Inflammatory macrophage treated with lipopolysaccharide for 1 hour (primary cell): ENCODE data around the gene SPNS2.

ENCODE experiments used
- DNase-seq, 2 donors: peaks; one replicate each; pipeline ENCODE4 v3.0.0-alpha.2; 2020 to 2022

The SPNS2 gene

DNA sequence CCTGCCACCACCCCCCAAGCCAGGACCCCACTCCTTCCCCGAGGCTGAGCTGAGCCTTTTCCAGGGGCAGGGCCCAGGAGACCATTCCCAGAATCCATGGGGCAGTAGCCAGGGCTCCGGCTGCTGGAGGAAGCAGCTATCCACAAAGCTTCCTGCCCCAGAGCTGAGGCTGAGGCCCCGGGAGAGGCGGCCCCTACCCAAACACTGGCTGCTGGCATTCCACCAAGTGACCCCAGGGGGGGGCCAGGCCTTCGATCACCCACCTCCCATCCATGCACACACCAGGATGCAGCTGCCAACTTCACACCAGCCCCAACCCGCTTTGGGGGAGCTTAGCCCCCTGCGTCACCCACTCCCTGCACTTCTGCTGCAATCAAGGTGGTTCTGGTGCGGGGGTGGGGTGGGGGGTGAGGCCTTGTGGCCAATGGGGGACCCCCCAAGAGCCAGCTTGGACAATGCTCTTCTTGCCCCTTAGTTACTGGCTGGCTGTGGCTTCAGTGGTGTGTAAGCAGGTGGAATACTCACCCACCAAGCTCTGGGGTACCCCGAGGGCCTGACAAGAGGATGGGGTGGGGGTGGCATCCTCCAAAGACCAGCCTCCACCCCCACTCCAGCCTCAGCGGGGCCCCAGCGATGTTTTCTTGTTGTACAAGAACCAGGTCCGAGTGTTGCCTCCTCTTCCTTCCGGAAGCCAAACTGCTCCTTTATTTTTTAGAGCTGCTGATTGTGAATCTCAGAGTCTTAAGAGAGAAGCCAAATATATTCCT lies 39.7 kb downstream of the SPNS2 start:
- DNase-seq = no peak

DNA sequence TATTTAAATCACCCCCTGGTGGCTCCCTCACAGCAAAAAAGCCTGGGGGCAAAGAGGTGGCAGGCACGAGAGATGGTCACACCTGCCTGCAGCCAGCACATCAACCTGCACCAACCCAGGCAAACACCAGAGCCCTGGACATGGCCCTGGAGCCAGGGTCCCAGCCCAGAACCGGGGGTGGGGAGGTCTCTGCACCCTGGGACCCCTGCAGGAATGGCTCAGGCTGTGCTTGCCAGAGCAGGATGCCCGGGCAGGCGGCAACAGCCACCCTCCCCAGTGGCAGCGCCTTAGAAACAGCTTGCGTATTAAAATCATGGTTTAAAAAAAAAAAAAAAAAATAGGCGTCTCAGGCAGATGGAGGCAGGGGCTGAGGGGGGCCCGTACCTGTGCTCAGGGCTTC lies 40.3 kb downstream of the SPNS2 start:
- no peak for DNase-seq

DNA sequence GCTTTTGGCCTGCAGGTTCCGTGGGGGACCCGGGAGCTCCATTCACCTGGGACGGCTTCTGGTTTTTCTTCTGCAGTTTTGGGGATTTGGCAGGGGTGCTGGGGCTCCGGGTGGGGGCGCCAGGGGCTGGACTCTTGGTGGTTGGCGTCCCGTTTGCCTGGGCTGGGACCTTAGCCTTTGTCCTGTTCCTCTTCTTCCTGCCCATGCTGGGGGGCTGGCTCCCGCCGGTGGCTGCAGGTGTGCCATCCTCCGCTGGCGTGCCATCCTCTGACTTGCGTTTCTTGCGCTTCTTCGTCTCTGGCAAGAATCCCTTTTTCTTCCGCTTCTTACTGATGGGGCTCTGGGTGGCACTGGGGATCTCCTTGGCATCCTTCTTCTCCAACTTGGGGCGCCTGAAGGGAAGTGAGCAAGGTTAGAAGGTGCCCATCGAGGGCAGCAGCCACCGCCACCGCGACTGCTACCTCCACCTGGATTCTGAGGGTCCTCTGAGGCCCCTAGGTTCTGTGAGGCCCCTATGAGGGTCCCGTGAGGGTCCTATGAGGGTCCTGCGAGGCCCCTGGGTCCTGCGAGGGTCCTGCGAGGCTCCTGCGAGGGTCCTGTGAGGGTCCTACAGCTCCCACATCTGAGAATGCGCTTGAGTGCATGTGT lies 41.0 kb downstream of the SPNS2 start:
- DNase-seq = no peak

DNA sequence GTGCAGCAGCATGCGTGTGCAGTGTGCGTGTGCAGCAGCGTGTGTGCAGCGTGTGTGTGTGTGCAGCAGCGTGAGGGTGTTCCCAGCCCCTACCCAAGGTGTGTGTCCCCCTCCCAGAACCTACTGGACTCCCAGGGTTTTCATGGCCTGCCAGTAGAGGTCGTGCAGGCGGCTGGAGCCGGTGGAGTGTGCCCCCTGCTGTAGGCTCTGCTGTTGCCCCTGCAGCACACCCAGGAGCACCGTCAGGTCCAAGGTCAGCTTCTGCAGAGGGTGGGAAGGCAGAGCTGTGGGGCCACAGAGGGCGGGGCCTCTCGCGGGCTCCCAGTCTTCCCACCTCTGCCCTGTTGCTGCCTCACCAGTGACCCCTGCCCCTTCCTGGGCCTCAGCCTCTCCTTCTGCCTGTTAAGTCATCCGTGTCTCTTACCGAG lies 41.6 kb downstream of the SPNS2 start:
- DNase-seq = no peak

- DNase-seq = no peak
Observed at GRCh38 chr17:4540687-4541327, 42.1 kb downstream of the SPNS2 start.

DNA sequence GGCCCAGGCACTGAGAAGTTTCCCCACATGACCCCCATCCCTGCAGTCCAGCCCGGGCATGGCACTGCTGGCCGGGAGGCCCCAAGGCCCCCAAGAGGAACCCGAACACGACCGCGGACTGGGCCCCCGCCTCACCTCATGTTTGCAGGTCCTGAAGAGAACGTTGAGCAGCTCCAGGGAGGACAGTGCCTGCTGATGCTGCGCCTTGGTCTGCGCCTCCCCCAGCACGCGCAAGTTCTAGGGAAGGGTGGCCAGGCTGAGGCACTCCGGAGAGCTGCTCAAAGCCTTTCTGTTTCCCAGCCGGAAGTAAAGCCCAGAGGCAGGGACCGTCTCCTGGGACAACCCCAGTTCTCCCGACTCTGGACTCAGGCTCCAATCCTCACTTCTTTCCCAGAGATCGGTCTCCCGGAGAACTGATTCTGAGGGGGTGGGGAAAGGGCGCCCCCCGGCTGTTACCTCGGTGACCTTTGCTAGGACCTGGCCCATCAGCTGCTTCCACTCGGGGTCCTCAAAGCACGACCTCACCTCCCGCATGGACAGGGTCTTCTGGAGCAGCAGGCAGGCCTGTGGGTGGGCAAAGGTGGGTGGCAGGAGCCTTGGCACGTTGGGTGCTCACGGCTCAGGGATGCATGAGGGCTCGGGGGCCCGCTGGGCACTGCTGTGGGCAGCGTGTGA lies 42.8 kb downstream of the SPNS2 start:
- no peak for DNase-seq

DNA sequence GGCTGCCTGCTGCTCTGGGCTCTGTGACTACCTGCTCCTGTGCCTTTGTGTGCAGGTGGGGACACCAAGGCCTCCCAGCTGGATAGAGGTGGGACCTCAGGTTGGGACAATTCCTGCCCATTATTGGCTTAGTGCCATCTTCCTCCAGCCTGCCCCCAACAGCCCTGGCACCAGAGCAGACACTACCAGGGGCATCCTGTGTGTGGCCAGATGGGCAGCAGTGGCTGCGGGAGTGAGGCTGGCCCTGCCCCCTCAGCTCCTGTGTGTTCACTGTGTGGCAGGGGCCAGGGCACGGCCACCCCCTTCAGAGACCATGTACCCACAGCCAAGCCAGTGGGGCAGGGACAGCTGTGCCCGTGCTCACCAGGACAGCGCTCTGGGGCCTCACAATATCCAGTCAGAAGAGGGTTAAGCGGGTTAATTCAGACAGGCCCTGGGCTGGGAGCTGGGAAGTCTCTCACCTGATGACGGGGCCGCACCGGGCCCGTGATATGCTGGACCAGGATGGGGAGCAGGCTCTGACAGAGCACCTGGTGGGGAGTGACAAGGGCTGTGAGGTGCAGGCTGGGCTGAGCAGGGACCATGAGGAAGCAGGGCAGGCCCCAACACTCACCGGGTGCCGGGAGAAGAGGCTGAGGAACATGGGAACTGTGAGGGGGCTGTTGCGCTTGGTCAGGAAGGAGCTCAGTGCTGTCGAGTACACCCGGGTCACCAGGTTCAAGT lies 43.5 kb downstream of the SPNS2 start:
- DNase-seq = no peak

DNA sequence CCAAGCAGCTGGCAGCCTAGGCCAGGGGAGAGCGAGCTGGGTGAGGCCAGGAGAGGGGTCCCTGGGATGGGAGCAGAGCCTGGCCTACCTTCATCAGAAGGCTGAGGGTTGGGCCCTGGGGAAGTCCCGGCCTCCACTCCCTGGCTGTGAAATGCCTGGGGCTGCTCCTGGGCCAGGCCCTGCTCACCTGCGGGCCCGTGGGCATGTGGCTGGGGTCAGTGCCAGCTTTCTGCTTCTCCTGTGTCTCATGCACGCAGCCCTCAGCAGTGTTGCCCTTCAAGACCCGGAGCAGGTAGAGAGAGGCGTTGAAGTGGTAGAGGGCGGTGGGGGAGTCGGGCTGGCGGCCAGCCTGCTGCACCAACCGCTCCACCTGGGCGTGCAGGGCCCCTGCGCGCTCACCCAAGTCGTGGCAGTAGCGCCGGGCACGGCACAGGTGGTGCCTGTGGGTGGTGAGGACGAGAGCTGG lies 44.1 kb downstream of the SPNS2 start:
- no peak for DNase-seq

DNA sequence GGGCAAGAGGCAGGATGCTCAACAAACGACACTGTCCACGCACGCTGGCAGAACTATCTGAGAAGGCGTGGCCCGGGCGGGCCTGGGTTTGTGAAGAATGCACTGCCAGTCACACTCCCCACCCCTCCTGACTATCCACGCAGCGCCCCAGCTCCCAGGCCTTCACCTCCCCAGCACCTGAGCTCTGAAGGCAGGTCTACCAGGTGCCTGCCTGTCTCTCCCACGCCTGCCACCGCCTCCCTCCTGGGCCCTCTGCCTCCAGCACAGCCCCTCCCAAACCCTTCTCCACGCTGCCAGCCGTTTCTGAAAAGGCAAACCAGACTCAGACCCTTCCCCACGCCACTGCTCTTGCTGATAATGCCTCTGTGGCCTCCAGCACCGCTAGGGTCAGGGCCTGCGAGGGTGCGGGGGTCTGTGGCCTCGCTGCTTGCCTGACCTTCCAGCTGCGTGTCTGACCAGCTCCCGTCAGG lies 44.9 kb downstream of the SPNS2 start:
- DNase-seq = no peak

DNA sequence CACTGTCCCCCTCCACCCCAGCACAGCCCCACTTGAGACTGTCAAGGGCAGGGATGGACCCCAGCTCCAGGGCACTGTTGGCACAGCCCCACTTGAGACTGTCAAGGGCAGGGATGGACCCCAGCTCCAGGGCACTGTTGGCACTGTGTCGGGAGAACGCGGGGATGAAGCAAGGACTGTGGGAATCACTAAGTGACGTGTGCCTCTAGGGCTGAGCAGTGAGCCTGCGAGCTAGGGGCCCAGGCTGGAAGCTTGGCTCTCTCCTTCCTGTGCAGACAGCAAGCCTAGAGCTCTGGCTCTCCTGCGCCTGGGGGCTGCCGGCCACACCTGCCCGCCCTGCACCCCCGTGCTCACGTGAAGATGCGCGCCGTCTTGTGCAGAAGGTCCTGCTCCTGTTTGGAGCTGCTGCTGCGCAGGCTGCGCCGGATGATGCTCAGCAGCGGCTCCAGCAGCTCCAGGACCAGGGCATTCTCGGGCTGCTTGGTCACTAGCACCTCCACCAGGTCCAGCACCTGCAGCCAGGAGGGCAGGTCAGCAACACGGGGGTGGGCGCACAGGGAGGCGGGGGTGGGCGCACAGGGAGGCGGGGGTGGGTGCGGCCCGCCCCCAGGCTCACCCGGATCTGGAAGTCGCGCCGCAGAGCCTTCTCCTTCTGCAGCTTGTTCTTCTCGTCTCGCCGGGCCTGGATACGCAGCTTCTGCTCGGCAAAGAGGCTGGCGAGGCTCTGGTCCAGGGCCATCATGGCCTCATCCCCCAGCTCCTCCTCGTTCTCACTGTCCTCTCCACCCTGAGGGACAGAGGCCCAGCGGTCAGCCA lies 45.7 kb downstream of the SPNS2 start:
- DNase-seq = no peak

DNA sequence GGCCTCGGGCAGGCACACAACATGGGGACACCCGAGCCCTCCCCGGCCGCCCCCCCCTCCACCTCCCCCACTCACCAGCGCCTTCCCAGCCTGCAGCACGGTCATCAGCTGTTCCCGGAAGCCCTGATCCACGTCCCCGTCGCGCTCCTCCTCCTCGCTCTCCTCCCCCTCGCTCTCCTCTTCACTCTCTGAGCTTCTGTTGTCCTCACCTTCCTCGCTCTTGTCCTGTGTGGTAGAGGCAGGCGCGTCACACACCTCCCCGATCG lies 46.2 kb downstream of the SPNS2 start:
- no peak for DNase-seq

DNA sequence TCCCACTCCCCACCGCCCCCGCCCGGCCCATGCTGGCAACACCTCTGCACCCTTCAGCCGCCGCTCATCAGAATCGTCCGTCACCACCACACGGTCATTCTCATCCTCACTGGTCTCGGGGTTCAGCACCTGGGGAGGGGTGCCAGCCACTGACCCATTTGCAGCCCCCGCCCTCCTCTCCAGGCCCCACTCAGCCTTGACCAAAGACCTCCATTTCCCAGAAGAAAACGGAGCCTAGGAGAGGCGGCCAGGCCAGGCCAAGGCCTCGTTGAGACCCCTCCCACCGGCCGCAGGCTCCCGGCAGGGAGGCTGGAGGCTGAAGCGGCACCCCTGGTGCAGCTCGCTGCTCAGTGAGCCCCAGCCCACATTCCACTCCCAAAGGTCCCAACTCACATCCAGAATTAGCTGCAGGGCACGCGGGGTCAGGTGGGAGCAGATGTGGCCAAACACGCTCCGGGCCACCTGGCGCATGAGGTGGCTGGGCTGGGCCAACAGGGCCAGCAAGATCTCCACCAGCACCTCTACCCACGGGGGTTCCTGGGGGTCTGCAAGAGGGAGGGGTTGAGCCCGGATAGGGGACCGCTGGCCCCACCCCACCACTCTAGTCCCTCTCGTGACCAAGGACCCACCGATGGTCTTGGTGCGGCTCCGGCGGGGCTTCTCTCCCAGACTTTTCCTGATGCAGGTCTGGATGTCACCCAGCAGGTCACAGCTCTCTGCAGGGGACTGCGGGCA lies 46.7 kb downstream of the SPNS2 start:
- DNase-seq = no peak

DNA sequence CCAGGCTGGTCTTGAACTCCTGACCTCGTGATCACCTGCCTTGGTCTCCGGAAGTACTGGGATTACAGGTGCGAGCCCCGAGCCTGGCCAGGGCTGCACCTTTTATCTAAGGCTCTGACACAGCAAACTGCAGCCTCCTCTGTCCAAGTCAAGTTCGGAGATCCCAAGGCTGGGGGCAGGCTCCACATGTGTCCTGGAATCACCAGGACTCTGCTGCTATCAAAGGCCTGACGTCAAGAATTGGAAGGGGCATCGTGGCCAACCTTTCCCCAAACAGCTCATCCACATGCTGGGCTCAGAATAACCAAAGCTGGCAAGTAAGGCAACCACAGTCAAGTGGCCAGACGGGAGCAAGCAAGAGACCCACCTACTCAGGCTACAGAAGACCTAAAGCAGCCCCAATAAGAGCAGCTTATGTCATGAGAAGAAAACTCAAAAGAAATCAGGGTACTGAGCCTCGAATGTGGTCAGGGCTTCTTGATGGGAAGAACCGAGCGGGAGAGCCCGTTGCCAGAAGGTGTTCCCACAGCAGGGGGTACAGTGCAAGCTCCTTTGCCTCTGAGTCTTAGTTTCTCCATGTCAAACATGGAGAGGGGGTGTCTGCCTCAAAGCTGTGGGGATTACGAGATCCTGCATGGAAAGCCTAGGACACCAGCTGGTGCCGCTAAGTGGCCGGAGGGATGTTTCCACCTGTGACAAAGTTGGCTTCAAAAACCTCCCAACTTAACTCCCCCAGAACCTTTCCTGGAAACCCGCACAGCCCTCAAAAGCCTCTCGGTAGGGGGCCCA lies 48.6 kb downstream of the SPNS2 start:
- DNase-seq = no peak

DNA sequence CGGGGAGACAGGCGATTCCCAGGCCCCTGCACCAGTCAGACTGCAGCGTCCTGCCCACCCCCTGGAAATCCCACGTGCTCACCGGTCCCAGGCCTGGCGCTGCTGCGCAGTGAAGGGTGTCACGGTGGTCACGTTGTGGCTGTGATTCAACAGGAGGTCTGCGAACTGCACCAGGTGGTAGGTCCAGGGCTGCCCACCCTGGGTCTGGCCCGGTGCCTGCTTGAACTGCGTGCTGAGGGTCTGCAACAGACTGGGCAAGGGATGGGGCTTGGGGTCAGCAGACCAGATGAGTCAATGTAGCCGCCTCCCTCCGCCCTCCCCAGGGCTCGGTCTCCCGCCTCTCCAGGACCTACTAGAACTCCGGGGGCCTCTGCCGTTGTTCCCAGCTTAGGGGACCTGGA lies 49.4 kb downstream of the SPNS2 start:
- no peak for DNase-seq

- no peak for DNase-seq
Observed at GRCh38 chr17:4548721-4549531, 50.2 kb downstream of the SPNS2 start.

- DNase-seq = no peak
Observed at GRCh38 chr17:4549781-4550533, 51.3 kb downstream of the SPNS2 start.

DNA sequence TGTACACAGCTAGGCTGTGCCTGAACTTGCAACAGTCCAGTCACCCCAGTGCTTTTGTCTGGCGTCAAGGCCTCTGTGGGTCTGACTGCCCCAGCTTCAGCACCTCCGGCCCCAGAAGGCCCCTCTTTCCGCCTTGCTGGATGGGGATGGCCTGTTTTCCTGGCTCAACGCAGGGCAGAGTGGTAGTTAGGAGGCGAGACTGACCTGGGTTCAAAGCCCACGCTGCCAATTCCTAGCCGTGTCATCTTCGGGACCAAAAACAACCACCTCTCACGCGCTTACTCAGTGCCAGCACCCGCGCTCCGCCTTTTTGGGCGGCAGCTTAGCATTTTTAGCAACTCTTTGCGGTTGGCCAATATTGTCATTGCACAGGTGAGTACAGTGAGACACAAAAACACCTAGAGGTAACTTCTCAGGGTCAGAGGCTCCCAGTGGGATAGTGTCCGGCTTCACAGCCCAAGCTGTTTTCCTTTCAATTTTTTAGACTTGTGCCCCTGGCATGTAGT lies 51.9 kb downstream of the SPNS2 start:
- DNase-seq = no peak

- DNase-seq = no peak
Observed at GRCh38 chr17:4551141-4551540, 52.5 kb downstream of the SPNS2 start.
